RPMI7951 (cell line): Measurements from ENCODE around the gene EPHB3. TPM values are rescaled to one million over a fixed set of nuclear protein-coding genes. Genes with fewer than 3 reads are reported as not detected.
"Not testable (repeated sequence)": the region's sequence is repeated elsewhere in the genome, so short reads cannot be mapped to it uniquely, and the experiment has no call there.

Source experiments
- DNase-seq: peaks from one replicate; pipeline ENCODE4 v3.0.0-alpha.2; 2012; ENCODE audit warnings: low read depth
- total RNA-seq: library from RNA; depleted of rRNA; stranded (reverse); fragments of >200 nt; shearing (Covaris generic); gene quantifications from 2 replicates; pipeline ENCODE4 v1.2.3, GENCODE V29; 2014

EPHB3 gene
- total RNA-seq, 1 experiment from 2014 or later = 5.5 TPM

DNA sequence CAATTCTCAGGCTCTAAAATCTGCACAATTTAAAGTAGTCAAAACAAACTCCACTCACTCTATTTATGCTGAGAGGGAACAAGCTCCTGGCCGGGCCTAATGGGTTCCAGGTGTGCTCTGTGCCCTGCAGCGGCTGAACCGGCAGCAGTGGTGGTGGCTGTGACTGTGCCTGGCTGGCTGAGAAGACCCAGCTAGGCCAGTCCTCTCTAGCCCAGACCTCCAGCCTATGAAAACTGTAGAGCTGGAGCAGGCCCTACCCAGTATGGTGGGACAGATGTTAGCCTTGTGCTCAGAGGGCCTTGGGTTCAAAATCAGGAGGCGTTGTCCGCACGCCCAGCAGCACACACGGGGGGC, 37.0 kb downstream of the EPHB3 start:
- DNase-seq = peak; percentile 16

DNA sequence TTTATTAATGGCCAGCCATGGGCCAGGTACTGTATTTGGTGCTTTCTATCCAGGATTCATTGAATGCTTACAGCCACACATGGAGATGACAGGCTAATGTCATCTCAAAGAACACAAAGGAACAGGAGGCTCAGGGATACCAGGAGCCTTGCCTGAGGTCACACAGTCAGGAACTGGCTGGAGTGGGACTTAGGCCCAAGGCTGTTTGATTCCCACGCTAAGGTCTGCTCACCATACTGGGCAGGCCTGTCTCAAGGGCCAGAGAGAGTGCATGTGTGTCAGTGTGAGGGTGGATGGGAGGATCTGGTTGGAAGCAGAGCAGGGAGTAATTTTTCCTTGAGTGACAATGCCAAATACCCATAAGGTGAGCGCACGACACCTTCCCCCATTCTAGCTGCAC, 37.6 kb downstream of the EPHB3 start:
- no peak for DNase-seq

GRCh38 chr3:184600685-184601377, 39.2 kb downstream of the EPHB3 start:
- no peak for DNase-seq

DNA sequence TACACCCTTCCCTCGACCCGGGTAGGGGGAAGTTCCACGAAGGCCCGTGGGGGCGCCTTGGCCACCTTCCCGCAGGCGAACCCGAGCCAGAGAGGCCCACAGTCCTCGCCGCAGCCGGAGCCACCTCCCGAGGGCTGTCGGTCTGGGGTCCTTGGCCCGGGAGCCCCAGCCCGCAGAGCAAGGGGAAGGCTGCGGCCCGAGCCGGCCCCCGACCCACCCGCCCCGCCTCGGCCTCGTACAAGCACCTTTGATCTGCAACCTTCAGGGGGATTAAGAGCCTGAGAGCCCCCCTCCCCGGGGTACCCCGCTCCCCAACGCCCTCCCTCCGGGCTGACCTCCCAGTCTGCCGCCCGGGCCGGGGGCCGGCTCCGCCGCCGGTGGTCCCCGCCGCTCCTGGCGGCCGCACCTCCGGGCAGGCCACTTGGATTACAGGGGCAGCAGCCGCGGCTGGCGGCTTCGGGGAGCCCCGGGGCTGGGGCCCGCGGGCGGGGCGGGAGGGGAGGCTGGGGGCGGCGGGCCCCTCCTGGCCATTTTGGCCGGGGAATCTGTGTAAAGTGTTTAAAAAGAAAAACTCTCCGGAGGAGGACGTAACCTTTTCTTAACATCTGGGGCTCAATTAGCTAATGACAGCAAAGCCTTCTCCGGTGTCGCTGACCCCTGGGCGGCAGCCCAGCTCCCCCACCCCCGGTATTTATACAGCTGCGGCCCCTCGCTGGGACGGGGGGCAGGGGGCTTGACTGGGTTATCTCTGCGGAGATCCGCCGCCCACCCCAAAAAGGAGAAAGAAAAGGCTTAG, 40.2 kb downstream of the EPHB3 start:
- DNase-seq = no peak

DNA sequence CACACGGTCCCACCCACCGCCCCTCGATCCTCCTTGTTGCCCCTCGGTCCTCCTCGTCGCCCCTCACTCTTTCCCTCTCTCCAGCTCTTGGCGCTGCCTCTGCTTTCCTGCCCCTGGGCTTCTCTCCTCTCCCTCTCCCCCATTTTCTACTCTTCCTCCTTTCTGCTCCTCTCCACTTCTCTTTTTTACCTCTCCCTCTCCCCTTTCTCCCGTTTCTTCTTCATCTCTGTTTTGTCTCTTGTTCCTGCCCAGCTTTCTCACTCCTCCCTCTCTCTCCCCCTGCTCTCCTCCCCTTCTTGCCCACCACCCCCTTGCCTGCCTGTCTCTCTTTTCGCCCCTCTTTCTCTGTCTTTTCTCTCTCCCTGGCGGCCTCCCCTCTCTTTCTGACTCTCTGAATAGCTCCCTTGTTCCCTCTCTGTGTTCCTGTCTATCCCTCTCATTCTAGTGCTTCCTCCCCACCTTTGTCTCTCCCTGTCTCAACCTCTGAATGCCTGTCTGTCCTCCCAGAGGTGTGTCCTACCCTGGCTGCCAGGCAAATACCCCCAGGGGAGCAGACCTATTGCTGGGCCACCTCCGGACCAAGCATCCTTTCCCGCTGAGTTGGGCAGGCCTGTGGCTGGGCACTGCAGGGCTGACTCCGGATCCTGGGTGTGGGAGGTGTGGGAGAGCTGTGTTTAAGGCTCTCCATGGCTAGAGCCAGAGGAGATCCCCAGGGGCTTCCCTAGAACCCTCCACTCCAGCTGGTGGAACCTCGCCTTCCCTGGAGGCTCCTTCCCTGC, 41.0 kb downstream of the EPHB3 start:
- no peak for DNase-seq

GRCh38 chr3:184603151-184604030, 41.8 kb downstream of the EPHB3 start:
- DNase-seq = no peak

DNA sequence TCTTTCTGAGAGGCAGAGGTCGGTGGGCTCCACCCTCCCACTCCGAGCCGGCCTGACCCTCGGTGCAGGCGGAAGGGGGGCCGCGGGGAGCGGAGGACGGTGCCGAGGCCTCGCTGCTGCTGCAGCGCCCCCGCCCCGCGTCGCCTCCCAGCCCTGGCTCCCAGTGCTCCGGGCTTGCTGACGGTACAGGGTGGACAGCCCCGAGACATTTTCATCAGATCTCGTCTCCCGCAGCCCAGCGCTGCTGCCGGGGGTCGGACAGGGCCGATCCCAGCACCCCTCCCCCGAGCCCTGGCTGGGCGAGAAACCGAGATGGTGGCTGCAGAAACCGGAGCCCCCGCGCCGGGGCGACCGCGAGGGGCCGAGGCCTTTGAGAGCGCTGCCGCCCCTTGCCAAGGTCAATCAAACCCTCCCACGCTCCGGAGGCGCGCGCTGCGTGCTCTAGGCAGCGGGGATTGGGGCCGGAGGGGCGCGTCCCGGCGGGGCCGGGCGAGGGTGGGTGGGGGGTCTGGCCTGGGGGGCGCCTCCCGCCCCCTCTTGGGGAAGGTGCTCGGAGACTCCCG, 42.5 kb downstream of the EPHB3 start:
- no peak for DNase-seq

- DNase-seq = no peak
These were observed 43.2 kb downstream of the EPHB3 start for GRCh38 chr3:184604615-184605290.

DNA sequence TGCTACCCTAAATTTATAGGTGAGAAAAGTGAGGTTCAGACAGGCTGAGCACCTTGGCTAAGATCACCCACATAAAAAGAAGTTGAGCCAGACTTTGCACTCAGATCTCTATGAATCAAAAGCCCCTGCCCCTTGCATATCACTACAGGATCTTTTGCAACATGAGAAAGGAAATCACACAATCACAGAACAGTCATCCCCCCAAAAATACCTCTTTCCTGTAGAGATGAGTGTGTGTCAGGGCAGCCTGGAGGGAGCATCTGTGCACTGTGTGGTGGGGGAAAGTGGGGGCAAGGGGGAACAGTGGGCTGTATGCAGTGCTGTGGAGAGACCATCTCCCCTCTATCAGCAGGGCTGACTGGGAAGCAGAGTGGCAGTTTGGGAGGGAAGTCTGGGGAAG, 46.6 kb downstream of the EPHB3 start:
- no peak for DNase-seq

DNA sequence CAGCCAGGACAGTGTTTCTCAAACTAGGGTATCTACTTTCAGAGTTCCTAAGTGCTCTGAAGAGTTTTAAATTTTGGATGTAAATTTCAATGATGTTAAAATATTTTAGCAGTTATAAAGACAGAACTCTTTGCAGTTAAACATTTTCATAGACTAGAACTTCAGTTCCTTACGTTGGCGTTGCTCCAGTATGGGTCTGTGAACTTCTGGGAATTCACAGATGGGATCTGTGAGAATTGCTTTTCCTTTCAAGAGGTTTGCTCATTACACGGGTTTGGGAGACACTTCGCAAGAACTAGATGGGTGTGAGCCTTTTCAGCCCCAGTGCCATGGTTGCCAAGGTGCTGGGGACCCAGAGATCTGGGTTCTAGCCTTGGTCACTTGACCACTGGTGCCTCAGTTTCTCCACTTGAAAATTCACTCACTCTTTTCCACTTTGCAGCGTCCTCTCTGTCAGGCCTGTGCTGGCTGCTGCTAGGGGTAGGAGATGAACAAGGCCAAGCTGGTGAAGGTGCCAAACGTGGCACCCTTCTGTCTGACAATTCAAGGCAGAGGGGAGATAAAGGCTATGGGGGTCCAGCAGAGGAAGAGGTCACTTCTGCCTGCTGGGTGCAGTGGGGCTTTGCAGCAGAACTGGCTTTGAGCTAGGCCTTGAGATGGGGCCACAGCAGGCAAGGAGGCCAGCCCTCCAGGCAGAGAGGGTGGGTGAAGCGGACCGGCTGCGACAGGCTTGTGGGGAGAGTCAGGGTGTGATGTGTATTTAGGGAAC, 48.1 kb downstream of the EPHB3 start:
- no peak for DNase-seq

GRCh38 chr3:184610245-184610871, 48.8 kb downstream of the EPHB3 start:
- DNase-seq = no peak

DNA sequence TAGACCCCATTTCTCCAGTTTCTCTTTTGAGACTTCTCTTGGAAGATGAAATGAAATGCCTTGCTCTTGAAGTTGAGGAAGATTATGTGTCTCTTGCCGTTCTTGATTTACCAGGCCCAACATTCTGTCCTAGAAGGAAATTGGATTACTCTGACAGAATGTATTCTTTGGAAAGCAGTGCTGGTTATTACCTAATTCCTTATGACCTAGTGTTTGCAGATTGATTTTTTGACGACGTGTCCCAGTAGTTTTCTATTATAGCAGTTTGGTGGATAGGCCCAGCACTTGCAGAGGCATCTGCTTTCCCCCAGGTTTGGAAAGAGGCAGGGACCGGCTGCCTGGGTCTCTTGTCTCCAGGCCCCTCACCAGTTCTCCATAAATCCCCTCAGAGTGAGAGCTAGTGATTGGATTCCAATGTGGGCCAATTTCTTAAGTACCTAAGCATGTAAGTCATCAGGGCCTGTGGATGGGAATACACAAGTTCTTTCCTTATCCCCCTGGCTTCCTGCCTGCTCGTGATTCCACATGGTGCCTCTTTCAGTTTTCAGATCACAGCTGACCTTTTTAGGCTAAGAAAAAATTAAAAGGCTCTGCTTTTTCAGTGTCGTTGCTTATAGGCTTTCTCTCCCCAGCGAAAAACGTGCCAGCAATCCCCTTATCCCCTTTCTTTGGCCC, 50.2 kb downstream of the EPHB3 start:
- no peak for DNase-seq

DNA sequence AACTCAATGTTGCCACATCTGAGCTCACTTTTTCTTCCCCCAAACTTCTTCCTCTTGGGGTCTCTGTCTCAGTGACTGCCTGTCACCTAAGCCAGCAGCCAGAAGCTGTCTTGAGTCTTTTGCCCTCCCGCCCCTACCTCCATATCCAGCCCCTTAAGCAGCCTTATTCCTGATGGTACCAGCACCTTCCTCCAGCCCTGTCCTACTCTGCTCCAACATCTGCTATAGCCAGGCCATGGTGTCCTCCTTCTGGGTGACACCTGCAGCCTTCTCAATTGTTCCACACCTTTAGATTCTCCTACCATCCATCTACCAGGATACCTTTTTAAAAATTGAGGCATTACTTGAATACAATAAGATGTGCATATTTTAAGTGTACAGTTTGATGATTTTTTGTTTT, 53.8 kb downstream of the EPHB3 start:
- DNase-seq = no peak

GRCh38 chr3:184616436-184616835, 54.9 kb downstream of the EPHB3 start:
- no peak for DNase-seq

DNA sequence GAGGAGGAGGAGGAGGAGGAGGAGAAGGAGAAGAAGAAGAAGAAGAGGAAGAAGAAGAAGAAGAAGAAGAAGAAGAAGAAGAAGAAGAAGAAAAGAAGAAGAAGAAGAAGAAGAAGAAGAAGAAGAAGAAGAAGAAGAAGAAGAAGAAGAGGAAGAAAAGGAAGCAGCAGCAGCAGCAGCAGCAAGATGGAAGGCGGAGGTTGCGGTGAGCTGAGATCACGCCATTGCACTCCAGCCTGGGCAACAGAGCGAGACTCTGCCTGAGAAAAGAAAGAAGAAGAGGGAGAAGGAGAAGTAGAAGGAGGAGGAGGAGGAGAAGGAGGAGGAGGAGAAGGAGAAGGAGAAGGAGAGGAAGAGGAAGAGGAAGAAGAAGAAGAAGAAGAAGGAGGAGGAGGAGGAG, 55.7 kb downstream of the EPHB3 start:
- DNase-seq = not testable (repeated sequence)

DNA sequence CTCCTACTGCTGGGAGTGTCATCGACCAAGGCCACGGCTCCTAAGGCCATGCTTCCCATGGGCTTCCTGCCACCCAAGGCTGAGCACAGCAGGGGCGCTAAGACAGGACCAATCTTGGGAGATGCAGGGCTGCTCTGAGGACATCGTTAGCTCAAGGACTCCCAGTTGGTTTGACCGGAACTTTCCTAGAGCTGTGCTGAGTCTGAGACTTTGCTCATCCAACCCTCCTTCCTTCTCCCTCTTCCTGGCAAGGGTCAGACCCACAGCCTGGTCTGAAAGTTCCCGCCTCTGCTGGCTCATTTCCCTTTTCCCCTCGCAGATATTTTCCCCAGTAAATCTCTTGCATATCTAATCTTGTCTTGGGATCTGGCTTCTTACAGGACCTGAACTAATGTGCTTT, 57.2 kb downstream of the EPHB3 start:
- no peak for DNase-seq

DNA sequence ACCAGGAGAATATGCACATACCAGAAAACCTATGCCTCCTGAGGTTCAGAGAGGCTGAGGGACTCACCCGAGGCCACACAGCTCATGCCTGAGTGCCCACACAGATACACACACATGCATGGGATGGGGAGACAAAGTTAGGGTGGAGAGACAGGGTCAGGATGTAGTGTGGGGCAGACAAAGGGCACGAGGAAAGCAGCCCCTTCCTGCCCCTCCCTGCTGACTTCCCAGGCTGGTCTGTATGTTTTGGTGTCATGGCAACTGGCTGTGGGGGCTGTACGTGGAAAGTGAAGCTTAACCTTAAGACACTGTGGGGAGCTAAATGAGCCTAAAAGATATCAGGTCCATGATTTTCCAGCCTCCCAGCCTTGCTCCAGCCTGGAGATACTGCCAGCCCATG, 57.8 kb downstream of the EPHB3 start:
- DNase-seq = peak; percentile 15

- DNase-seq = no peak
These were observed 58.3 kb downstream of the EPHB3 start for GRCh38 chr3:184619787-184620430.
